Activated CD4-positive, CD25-positive, alpha-beta regulatory T cell treated with anti-CD3 and anti-CD28 coated beads, Interleukin-2, amount 50 U/mL, for 24 hours (primary cell): ENCODE measurements around the gene CCDC116.

ENCODE experiments used
- ATAC-seq, 2 donors: fragments of 150-1000 bp; cut with Tn5 transposase; one replicate each; pipeline ENCODE4 v1.10.0; 2021; ENCODE audit warnings: mild to moderate bottlenecking in 1 of 2, moderate library complexity in 1 of 2

The CCDC116 gene

GRCh38 chr22:21682385-21683175, 50.0 kb downstream of the CCDC116 start:
- no peak for ATAC-seq

DNA sequence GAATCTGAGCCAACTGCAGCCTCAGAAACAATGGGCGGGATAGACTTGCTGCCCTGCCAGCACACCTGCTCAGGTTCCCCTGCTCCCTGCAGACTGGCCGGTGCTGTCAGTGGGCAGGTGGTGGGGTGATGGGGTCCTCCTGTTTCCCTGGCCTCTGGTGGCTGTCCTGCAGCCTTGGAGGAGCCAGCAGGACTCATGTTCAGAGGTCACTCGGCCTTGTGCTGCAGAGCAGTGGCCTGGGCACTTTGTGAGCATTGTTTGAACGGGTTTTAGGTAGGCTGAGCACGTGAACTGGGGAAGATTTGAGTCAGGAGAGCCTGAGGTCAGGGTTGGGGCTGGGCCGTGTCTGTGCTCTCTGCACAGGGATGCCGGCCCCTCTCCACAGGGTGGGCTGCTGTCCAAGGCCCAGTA, 50.8 kb downstream of the CCDC116 start:
- ATAC-seq, result no peak

GRCh38 chr22:21684492-21685163, 52.1 kb downstream of the CCDC116 start:
- ATAC-seq, result no peak

DNA sequence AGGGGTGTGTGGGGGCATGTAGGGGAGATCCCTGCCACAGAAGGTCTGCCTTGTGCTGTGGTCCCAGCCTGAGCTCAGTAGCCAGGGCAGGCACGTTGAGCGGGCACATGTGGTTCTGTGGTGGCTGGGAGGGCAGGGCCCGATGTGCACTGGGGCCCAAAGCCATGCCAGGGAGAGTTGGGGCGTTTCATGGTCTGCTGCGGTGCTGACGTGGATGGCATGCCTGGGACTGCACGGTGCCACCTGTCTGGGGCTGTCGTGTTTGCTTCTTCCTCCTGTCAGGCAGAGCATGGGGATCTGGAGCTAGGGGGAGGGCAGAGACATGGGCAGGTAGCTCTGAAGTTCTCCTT, 52.6 kb downstream of the CCDC116 start:
- ATAC-seq, result no peak

- ATAC-seq, result no peak
Observed at GRCh38 chr22:21686193-21686608, 53.6 kb downstream of the CCDC116 start.
